ENCODE results near the gene PRORP.
"Not testable (repeated sequence)": the region's sequence is repeated elsewhere in the genome, so short reads cannot be mapped to it uniquely, and the experiment has no call there.

PRORP gene

DNA sequence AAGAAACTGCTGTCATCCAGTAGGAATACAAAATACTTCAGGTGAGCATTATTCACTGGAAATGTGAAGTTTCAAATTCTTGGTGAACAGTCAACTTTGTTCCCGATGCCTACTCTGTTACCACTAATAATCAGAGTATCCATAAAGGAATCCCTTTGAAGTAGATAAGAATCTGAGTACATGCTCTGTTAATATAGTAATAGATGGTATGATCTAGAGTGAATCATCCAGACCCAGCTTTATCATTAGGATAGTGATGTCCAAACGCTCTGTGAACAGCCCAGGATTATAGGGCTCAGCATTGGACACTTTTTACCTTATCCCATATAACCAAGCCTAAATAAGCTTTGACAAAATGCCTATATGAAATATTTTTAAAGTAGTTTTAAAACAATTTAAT is 33.8 kb upstream of the PRORP start:
- ChIA-PET POLR2A (no interaction called here), CTCF (no interaction called here)
- DNase-seq (ENCODE audit: low read depth, low spot score) = no peak
- no peak overlapping the region for H3K4me3 ChIP-seq (ENCODE audit: low read depth, low read length)
- TF ChIP-seq, protein P1, sequence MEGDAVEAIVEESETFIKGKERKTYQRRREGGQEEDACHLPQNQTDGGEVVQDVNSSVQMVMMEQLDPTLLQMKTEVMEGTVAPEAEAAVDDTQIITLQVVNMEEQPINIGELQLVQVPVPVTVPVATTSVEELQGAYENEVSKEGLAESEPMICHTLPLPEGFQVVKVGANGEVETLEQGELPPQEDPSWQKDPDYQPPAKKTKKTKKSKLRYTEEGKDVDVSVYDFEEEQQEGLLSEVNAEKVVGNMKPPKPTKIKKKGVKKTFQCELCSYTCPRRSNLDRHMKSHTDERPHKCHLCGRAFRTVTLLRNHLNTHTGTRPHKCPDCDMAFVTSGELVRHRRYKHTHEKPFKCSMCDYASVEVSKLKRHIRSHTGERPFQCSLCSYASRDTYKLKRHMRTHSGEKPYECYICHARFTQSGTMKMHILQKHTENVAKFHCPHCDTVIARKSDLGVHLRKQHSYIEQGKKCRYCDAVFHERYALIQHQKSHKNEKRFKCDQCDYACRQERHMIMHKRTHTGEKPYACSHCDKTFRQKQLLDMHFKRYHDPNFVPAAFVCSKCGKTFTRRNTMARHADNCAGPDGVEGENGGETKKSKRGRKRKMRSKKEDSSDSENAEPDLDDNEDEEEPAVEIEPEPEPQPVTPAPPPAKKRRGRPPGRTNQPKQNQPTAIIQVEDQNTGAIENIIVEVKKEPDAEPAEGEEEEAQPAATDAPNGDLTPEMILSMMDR (IDR thresholded peaks at IDR 0.05; ENCODE audit: insufficient read depth, low read length, missing control alignments) = no peak

DNA sequence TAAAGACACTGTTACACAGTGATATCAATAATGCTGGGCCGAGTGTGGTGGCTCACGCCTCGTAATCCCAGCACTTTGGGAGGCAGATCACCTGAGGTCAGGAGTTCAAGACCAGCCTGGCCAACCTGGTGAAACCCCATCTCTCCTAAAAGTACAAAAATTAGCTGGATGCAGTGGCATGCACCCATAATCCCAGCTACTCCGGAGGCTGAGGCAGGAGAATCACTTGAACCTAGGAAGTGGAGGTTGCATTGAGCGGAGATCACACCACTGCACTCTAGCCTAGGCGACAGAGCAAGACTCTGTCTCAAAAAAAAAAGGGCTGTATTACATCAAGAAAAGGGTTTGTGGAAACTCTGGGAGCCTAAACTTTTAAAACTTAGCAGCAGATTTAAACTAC is 27.7 kb upstream of the PRORP start:
- not testable (repeated sequence) for H3K4me3 ChIP-seq (ENCODE audit: low read depth, low read length); DNase-seq (ENCODE audit: low read depth, low spot score)
- POLR2A ChIA-PET = interaction anchor here (1.0 kb wide), 1 partner anchor 9 kb away, joined by 3 read pairs; no protein-coding TSS in a partner anchor
- CTCF ChIA-PET = interaction anchor here (0.6 to 1.7 kb wide), 3 partner anchors 43 to 565 kb away, joined by 3 read pairs; no protein-coding TSS in a partner anchor

DNA sequence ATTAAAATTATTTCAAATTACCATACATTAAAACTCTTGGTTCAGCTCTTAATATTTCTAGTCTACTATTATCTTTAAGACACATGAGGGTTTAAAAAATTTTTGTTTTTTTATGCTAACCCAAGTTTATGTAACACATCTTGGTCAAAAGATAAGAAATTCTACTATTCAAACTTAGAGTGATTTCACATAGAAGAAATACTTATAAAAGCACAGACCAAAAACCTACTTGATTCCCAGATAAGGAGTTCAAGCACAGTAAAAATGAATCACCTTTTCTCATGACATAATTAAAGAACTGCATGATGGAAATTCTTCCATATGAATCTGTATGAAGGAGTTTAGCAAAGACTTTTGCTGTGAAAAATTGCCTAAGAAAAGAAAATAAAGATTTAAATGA is 14.5 kb upstream of the PRORP start:
- ChIA-PET POLR2A (interaction anchor here (0.5 to 1.0 kb wide), 2 partner anchors 9 to 107 kb away, joined by 3 to 5 read pairs; no protein-coding TSS in a partner anchor), CTCF (interaction anchor here (0.7 kb wide), 1 partner anchor 11 kb away, joined by 3 read pairs; no protein-coding TSS in a partner anchor)
- no peak for DNase-seq (ENCODE audit: low read depth, low spot score)
- no peak overlapping the region for H3K4me3 ChIP-seq (ENCODE audit: low read depth, low read length)
- TF ChIP-seq, protein P1 (IDR thresholded peaks at IDR 0.05; ENCODE audit: insufficient read depth, low read length, missing control alignments) = no peak

DNA sequence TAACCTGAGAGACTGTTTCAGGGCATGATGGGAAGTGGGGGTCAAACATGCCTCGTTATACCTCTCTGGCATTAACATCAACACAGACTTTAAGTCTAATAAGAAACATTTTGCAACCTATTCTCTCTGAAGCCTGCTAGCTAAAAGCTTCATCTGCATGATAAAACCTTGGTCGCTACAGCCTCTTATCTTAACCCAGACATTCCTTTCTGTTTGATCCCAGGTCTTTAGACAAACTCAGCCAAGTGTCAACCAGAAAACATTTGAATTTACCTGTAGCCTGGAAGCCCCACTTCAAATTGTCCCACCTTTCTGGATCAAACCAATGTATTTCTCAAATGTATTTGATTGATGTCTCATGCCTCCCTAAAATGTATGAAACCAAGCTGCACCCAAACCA is 9.7 kb upstream of the PRORP start:
- ChIA-PET CTCF (no interaction called here), POLR2A (no interaction called here)
- TF ChIP-seq, protein P1 (IDR thresholded peaks at IDR 0.05; ENCODE audit: insufficient read depth, low read length, missing control alignments) = no peak
- no peak overlapping the region for H3K4me3 ChIP-seq (ENCODE audit: low read depth, low read length)
- DNase-seq (ENCODE audit: low read depth, low spot score) = no peak

DNA sequence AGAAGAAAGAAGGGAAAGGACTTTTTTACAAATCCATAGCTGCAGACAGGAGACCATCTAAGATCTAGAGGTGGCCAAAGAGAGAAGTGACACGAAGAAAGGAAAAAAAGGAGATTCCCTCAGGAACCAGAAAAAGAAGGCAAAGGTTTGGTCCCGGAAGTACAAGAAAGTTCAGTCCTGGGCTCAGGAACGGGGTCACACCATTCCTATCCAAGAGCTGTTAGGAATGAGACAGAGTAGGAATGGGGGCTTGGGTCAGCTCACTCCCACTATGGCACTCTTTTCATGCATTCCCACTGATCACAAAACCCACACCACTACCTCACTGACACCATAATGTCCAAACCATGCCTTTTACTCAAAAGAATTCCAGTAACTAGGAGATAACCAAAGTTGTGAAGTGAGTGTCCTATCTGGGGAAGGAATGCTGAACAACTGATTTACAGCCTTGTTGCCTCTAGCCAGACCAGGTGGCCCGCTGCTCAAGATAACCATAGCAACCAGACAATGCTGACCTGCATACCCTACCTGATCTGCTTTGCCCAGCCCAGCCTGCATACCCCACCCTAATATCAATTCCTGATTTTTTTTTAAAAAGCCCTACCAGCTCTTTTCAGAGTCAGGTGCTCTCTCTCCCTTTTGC is 8.9 kb upstream of the PRORP start:
- ChIA-PET POLR2A (no interaction called here), CTCF (no interaction called here)
- TF ChIP-seq, protein P1 (IDR thresholded peaks at IDR 0.05; ENCODE audit: insufficient read depth, low read length, missing control alignments) = no peak
- H3K4me3 ChIP-seq (ENCODE audit: low read depth, low read length) = no peak overlapping the region
- no peak for DNase-seq (ENCODE audit: low read depth, low spot score)

DNA sequence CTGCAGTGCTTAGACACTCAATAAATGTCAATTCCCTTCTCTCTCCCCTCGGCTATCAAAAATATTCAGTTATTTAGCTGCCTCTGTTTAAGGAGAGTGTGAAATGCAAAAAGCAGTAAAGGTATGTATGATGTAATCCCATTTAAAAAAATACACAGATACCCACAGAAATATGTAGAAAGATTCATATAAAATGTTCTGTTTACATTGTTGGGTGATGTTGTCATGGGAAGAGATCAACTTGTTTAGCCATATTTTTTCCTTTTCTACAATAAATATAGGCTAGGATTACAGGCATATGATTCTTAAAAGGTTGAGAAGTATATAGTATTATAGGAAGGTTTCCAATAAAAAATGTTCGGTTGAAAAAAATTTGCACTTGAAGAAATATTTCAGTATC is 8.3 kb upstream of the PRORP start:
- no peak overlapping the region for H3K4me3 ChIP-seq (ENCODE audit: low read depth, low read length)
- DNase-seq (ENCODE audit: low read depth, low spot score) = no peak
- TF ChIP-seq, protein P1 (IDR thresholded peaks at IDR 0.05; ENCODE audit: insufficient read depth, low read length, missing control alignments) = no peak
- ChIA-PET CTCF (interaction anchor here (1.1 kb wide), 1 partner anchor 101 kb away, joined by 3 read pairs; no protein-coding TSS in a partner anchor), POLR2A (interaction anchor here (1.1 kb wide), 1 partner anchor 9 kb away, joined by 3 read pairs; no protein-coding TSS in a partner anchor)

DNA sequence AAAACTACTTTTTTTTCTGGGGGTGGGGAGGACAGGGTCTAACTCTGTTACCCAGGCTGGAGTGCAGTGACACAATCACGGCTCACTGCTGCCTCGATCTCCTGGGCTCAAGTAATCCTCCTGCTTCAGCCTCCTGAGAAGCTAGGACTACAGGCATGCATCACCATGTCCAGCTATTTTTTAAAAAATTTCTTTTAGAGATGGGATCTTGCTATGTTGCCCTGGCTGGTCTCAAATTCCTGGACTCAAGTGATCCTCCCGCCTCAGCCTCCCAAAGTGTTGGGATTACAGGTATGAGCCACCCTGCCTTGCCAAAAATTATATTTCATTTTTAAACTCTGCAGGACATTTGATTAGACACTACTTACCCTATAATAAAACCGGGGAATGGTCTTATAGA is 6.1 kb upstream of the PRORP start:
- no peak for DNase-seq (ENCODE audit: low read depth, low spot score)
- TF ChIP-seq, protein P1 (IDR thresholded peaks at IDR 0.05; ENCODE audit: insufficient read depth, low read length, missing control alignments) = no peak
- no peak overlapping the region for H3K4me3 ChIP-seq (ENCODE audit: low read depth, low read length)
- ChIA-PET CTCF (no interaction called here), POLR2A (no interaction called here)
